Omental fat pad (tissue), 4 donors: Measurements from ENCODE around the gene PCBP4. TPM values are rescaled to one million over a fixed set of nuclear protein-coding genes. Genes with fewer than 3 reads are reported as not detected.
"Not testable (repeated sequence)": the region's sequence is repeated elsewhere in the genome, so short reads cannot be mapped to it uniquely, and the experiment has no call there.

ENCODE experiments used
- ATAC-seq: fragments of 150-250 bp; one replicate; pipeline ENCODE4 v1.9.1; 2016; ENCODE audit warnings: mild to moderate bottlenecking, moderate library complexity; ENCODE audit not compliant: low FRiP score
- DNase-seq: peaks from one replicate; pipeline ENCODE4 v3.0.0-alpha.2; 2019; ENCODE audit warnings: low spot score
- total RNA-seq, 4 donors: library from RNA; depleted of rRNA; stranded (reverse); fragments of >200 nt; gene quantifications; one replicate each; pipeline ENCODE4 v1.1.0, GENCODE V29; 2016
- TF ChIP-seq, protein P1 (sequence below), 3 donors: fragments of 450-650 bp; IDR thresholded peaks; one replicate each; pipeline ENCODE4 v1.5.1; 2016 to 2017; ENCODE audit warnings: antibody characterized with exemption in 3 of 3, mild to moderate bottlenecking in 3 of 3, moderate library complexity in 2 of 3

The PCBP4 gene
- total RNA-seq, 4 donors from 2014 or later: 21.4 to 84.0 (median 23.4) TPM

DNA sequence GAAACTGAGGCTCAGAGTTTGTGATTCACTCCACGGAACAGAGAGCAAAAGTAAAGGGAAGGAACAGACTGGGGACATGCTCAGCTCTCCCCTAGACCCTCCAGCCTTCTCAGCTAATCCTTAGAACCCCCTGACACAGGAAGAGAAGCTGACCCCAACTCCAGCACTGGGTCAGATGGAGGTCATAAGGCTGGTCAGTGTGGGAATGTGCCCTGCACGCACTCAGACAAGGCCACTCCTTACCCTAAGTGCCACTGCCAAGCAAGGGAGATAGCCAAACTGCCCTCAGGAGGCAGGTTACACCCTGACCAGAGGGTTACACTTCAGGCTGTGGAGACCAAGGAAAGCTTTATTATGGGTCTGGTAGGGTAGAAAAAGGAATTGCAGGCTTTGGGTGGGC is 27.3 kb upstream of the PCBP4 start:
- ATAC-seq (no peak), DNase-seq (no peak)
- TF ChIP-seq, protein P1, sequence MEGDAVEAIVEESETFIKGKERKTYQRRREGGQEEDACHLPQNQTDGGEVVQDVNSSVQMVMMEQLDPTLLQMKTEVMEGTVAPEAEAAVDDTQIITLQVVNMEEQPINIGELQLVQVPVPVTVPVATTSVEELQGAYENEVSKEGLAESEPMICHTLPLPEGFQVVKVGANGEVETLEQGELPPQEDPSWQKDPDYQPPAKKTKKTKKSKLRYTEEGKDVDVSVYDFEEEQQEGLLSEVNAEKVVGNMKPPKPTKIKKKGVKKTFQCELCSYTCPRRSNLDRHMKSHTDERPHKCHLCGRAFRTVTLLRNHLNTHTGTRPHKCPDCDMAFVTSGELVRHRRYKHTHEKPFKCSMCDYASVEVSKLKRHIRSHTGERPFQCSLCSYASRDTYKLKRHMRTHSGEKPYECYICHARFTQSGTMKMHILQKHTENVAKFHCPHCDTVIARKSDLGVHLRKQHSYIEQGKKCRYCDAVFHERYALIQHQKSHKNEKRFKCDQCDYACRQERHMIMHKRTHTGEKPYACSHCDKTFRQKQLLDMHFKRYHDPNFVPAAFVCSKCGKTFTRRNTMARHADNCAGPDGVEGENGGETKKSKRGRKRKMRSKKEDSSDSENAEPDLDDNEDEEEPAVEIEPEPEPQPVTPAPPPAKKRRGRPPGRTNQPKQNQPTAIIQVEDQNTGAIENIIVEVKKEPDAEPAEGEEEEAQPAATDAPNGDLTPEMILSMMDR (IDR thresholded peaks at IDR 0.05): no peak

DNA sequence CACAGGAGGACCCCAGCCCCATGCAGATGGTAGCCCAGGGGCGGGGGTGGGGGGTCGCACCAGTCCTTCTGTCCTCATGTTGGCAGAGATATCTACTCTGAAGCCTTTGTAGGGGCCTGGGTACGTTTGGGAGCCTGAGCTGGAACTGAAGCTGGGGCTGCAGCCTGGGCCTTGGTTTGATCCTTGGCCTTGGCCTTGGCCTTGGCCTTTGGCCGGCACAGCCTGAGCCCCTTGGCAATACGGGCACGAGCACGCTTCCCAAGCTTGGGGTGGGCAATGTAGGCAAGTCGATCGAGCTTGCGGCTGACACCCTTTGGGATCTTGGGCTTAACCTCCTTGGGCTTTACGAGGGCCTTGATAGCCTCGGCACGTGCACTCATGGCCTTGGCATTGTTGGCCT is 26.4 kb upstream of the PCBP4 start:
- not testable (repeated sequence) for ATAC-seq, DNase-seq

DNA sequence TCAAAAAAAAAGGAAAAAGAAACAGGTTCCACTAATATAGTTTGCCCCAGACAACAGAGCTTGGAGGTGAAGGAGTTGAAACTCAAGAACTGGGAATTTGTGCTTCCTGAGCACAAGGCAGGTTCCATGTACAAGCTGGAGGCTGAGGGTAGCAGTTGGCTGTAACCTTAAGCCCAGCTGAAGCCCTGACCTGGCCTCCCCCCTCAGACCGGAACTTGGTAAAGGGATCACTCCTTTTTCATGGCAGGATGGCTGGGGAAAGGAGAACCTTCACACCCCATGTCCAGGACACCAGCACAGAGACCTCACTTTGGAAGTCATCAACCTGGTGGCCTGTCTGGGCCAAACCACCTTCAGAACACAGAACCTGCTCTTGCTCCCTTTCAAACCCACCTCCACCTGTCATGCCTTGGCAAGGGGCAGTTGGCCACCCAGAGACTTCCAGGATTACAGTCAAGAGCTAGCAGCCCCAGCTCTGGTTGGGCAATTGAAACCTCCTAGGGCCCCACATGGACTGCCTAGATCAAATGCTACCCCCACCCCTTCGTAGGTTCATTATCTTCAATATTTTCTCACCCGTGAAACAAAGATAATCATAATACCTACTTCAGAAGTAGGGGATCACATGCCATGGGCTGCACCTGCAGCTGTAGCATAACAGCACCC is 24.9 kb upstream of the PCBP4 start:
- DNase-seq: no peak
- ATAC-seq: no peak
- TF ChIP-seq, protein P1 (IDR thresholded peaks at IDR 0.05): no peak

DNA sequence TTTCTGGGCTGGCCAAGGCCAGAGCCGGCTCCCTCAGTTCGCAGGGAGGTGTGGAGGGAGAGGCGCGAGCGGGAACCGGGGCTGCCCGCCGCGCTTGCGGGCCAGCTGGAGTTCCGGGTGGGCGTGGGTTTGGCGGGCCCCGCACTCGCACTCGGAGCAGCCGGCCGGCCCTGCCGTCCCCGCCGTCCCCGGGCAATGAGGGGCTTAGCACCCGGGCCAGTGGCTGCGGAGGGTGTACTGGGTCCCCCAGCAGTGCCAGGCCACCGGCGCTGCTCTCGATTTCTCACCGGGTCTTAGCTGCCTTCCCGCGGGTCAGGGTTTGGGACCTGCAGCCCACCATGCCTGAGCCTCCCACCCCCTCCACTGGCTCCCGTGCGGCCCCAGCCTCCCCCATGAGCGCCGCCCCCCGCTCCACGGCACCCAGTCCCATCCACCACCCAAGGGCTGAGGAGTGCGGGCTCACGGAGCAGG is 23.3 kb upstream of the PCBP4 start:
- DNase-seq, ATAC-seq: not testable (repeated sequence)

DNA sequence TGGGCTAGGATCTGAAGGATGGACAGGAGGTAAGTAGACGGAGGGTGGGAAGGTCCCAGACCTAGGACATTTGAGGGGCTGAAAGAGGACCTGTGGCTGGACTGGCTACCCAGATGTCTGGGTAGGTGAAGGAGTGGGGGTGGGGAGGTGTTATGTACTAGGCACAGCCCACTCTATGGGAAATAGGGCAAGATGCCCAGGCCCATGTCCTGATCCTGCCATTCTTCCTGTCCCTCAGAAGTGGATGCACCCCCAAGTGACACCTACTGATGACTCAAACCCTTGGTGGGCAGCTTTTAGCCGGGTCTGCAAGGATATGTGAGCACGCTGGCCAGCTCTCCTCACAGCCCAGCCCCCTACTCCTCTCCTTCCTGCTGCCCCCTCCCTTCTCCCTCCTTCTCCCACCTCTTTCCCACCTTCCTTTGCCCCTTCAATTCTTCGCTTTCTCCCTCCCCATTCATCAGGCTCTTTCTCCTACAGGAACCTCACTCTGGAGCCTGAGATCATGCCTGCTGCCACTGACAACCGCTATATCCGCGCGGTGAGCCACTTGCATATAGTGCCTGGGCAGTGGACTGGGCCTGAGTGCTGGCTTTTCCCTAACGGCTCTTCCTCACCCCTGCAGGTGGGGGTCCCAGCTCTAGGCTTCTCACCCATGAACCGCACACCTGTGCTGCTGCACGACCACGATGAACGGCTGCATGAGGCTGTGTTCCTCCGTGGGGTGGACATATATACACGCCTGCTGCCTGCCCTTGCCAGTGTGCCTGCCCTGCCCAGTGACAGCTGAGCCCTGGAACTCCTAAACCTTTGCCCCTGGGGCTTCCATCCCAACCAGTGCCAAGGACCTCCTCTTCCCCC is 21.3 kb upstream of the PCBP4 start:
- no peak for DNase-seq
- TF ChIP-seq, protein P1 (IDR thresholded peaks at IDR 0.05): no peak
- no peak for ATAC-seq

DNA sequence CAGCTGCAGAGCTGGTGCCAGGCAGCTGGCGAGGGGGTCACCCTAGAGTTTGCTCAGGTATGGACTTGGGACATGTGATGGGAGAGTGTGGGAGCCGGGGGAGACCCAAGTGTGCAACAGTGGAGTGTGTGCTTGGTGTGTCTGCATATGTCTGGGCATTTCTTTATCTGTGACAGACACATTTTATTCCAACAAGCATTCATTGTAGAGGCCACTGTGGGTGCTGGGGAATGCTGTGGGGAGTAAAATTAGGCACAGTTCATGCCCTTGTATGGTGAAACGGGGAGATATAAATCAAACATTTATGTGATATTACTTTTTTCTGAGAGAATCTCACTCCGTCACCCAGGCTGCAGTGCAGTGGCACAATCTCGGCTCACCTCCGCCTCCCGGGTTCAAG is 20.3 kb upstream of the PCBP4 start:
- DNase-seq (no peak), ATAC-seq (no peak)
- TF ChIP-seq, protein P1 (IDR thresholded peaks at IDR 0.05): no peak

DNA sequence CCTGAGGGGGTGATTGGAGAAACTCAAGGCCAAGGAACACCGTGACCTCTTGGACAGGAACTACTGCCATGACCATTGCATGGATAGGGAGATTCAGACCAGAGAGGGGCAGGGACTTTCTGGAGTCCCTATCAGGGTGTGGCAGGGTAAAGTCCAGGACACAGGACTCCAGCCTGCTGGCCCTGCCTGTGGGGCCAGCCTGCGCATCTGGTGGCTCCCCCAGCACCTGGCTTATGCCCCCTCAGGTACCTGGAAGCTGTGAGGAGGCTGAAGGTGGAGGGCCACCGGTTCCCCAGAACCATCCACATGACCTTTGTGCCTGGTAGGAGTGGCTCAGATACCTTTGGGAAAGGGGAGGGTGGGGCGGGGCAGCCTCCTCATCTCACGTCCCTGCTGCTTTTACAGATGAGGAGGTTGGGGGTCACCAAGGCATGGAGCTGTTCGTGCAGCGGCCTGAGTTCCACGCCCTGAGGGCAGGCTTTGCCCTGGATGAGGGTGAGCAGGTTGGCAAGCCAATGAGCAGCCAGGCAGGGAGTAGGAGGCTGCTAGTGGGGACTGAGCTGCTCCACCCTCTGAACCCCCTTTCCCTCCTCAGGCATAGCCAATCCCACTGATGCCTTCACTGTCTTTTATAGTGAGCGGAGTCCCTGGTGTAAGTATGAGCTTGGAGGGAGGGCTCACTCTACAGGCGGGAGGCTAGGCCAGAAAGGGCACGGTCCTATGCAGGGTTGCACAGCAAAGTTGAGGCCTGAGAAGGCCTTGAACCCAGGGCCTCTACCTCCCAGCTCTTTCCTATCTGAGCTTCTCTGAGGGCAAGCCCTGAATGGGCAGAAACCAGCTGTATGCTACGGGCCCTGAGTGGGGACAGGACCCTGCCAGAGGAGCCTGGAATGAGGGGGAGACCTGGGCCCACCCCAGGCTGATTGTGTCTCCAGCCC is 19.0 kb upstream of the PCBP4 start:
- TF ChIP-seq, protein P1 (IDR thresholded peaks at IDR 0.05): no peak
- DNase-seq (no peak), ATAC-seq (no peak)
